Lung (tissue), 12 donors: Measurements from ENCODE around the gene ASAP2. TPM values are rescaled to one million over a fixed set of nuclear protein-coding genes. Genes with fewer than 3 reads are reported as not detected.

Experiments
- ATAC-seq: fragments of 200-7000 bp; cut with Tn5 transposase; one replicate; pipeline ENCODE4 v1.9.1; 2020; ENCODE audit warnings: moderate number of reproducible peaks; ENCODE audit not compliant: insufficient read depth, low FRiP score
- DNase-seq, 3 donors: peaks; one replicate each; pipeline ENCODE4 v3.0.0-alpha.2; 2013 to 2017
- H3K27ac ChIP-seq, 2 donors: one replicate each; pipeline ENCODE4 v1.5.1; 2013; ENCODE audit warnings: mild to moderate bottlenecking in 2 of 2, moderate library complexity in 2 of 2, control low read depth in 1 of 2, inconsistent platforms in 1 of 2, low read depth in 1 of 2, low read length in 1 of 2
- H3K27me3 ChIP-seq, 3 donors: one replicate each; pipeline ENCODE4 v1.5.1; 2013; ENCODE audit warnings: low read length in 2 of 3; ENCODE audit not compliant: control insufficient read depth in 3 of 3, insufficient read depth in 3 of 3
- H3K36me3 ChIP-seq, 4 donors: one replicate each; pipeline ENCODE4 v1.5.1; 2013; ENCODE audit warnings: low read length in 4 of 4, mild to moderate bottlenecking in 1 of 4, moderate library complexity in 1 of 4; ENCODE audit not compliant: control insufficient read depth in 4 of 4, insufficient read depth in 4 of 4
- H3K4me1 ChIP-seq, 5 donors: one replicate each; pipeline ENCODE4 v1.5.1; 2013; ENCODE audit warnings: low read length in 5 of 5, mild to moderate bottlenecking in 2 of 5, moderate library complexity in 1 of 5; ENCODE audit not compliant: control insufficient read depth in 5 of 5, insufficient read depth in 5 of 5
- H3K4me3 ChIP-seq: one replicate; pipeline ENCODE4 v1.5.1; 2013; ENCODE audit warnings: mild to moderate bottlenecking, control low read depth, moderate library complexity
- H3K9ac ChIP-seq, 2 donors: one replicate each; pipeline ENCODE4 v1.5.1; 2013; ENCODE audit warnings: low read length in 2 of 2, control low read depth in 1 of 2; ENCODE audit not compliant: insufficient read depth in 1 of 2
- H3K9me3 ChIP-seq, 4 donors: one replicate each; pipeline ENCODE4 v1.5.1; 2013; ENCODE audit warnings: low read length in 3 of 4, mild to moderate bottlenecking in 1 of 4, moderate library complexity in 1 of 4; ENCODE audit not compliant: control insufficient read depth in 4 of 4, insufficient read depth in 3 of 4
- WGBS, 2 donors: extraction: QIAGEN DNeasy Blood & Tissue Kit; methylation state at CpG; one replicate each; pipeline ENCODE4 v1.1.7; 2013; 5-methylcytosine and 5-hydroxymethylcytosine counted together
- polyA plus RNA-seq, 2 donors: library from polyadenylated mRNA; stranded (reverse); fragments of 200-250 nt; gene quantifications; one replicate each; pipeline ENCODE4 v1.2.1, GENCODE V29; 2013
- total RNA-seq, 2 donors: library from RNA; depleted of rRNA in 1 of 2; stranded (reverse); fragments of >200 nt in 1 of 2; gene quantifications; one replicate each; pipeline ENCODE4 v1.2.1, GENCODE V29; 2014 to 2021
- TF ChIP-seq, protein P1 (sequence below): IDR thresholded peaks from 2 replicates; pipeline ENCODE4 v1.5.1; 2012; ENCODE audit warnings: mild to moderate bottlenecking; ENCODE audit errors: control extremely low read depth, extremely low read depth
- donor health status: control.
- donor health status: control.
- donor health status: Bipolar disorder and iron deficiency.
- donor health status: healthy.
- donor health status: DM: yes; HTN: yes; CAD: no.

The ASAP2 gene
- total and polyA plus RNA-seq, 4 donors = 7.4 to 30.9 (median 17.0) TPM

DNA sequence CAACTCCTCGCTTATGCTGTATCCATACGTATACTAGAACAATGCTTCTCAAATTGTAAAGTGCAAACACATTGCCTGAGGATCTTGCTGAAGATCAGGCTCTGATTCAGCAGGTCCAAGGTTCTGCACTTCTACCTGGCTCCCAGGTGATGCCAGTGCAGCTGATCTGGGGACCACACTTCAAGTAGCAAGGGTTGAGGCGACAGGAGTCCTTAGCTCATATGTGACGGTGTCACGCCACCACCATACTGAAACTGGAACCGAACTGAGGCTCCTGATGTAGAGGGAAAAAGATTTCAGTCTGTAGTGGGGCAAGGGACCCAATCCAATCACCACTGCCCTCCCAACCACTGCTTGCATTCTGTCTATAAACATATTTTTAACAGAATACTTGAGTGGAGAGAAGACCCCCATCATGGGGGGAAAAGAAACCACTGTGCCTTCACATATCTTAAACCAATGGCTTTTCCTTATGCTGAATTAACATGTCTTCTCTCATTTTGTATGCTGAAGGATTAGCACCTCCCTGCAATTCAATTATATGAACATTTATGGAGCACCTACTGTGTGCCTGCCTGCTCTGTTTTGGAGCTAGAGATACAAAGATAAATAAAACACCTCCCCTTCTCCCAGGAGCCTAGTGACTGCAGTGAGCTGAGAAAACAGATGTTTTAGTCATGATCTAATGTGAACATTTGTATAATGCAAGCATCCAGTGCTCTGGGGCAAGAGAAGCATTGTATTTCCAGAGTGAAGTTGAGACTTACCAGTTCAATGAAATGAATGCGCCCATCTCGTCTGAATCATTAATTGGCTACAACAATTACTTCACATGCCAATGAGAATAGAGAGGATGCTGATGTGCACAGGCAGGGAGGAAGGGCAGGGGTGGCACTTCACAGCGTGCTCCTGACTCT is 6.6 kb upstream of the ASAP2 start:
- no peak for ATAC-seq
- 88 to 95% methylated on average over 9 of the region's 9 CpGs for WGBS, 2 donors

DNA sequence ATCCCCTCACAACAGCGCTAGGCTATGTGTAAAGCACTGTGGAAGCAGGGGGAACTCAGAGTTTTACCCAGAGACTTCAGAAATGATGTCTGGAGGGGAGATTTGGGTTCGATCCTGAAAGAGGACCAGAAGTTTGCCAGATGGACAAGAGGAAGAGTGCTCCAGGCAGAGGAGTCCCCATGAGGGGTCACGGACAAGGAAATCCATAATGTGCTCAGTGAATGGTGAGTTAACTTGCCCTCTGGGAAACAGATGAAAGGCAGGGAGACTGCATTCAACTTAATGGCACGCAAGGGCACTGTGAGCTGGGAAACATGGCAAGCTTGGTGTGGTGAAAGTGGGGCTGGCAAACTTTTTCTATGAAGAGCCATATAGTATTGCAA is 6.0 kb upstream of the ASAP2 start:
- Histone ChIP-seq H3K9me3 (no peaks in the 10 kb centered on the region), H3K9ac (no peak overlapping the region), H3K27me3 (no peaks in the 10 kb centered on the region), H3K27ac (no peak overlapping the region), H3K4me3 (no peak overlapping the region), H3K4me1 (peaks cover 0 to 2% (median 0%) of the 10 kb centered on the region in 5 donors), H3K36me3 (no peaks in the 10 kb centered on the region)
- DNase-seq (no peak), ATAC-seq (no peak)
- 89 to 97% methylated on average over 4 of the region's 4 CpGs for WGBS, 2 donors
- TF ChIP-seq, protein P1, sequence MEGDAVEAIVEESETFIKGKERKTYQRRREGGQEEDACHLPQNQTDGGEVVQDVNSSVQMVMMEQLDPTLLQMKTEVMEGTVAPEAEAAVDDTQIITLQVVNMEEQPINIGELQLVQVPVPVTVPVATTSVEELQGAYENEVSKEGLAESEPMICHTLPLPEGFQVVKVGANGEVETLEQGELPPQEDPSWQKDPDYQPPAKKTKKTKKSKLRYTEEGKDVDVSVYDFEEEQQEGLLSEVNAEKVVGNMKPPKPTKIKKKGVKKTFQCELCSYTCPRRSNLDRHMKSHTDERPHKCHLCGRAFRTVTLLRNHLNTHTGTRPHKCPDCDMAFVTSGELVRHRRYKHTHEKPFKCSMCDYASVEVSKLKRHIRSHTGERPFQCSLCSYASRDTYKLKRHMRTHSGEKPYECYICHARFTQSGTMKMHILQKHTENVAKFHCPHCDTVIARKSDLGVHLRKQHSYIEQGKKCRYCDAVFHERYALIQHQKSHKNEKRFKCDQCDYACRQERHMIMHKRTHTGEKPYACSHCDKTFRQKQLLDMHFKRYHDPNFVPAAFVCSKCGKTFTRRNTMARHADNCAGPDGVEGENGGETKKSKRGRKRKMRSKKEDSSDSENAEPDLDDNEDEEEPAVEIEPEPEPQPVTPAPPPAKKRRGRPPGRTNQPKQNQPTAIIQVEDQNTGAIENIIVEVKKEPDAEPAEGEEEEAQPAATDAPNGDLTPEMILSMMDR = no peak

More for the DNA sequence above, 6.6 kb upstream of the ASAP2 start:
- TF ChIP-seq, protein P1 = no peak
- no peak for DNase-seq
- no peak overlapping the region for H3K4me3 ChIP-seq
- H3K9me3 ChIP-seq = no peaks in the 10 kb centered on the region
- no peak overlapping the region for H3K27ac ChIP-seq
- no peaks in the 10 kb centered on the region for H3K36me3 ChIP-seq
- no peaks in the 10 kb centered on the region for H3K4me1 ChIP-seq
- H3K9ac ChIP-seq = no peak overlapping the region
- no peaks in the 10 kb centered on the region for H3K27me3 ChIP-seq

DNA sequence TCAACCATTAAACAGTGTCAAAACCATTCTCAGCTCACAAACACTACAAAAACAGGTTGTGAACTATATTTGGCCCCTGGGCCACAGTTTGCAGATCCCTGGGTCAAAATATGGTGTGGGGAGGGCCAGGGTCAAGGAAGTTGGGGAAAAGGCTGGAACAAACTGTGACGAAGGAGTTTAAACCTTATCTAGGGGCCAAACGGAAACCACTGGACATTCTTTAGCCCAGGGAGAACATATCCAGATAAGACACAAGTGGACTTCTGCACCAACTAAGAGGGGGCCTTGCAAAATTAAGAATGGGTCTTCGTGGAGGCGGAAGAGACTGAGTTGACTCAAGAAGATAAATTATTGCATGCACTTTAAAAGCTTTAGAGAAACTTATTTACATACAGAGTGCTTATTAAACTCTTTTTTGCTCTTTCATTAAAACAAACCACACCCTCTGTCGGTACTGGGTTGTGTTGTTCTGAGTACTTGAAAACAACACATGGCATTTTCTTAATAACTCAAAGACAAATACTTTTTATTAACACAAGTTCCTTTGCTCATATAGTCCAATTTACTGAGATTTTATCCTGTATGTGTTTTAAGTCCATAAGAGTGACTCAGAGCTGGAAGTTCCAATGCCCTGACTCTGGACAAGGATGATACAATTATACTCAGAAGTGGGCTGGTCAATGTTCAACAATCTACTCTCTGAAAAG is 5.3 kb upstream of the ASAP2 start:
- Histone ChIP-seq H3K27me3 (no peaks in the 10 kb centered on the region), H3K27ac (no peak overlapping the region), H3K36me3 (no peaks in the 10 kb centered on the region), H3K4me3 (no peak overlapping the region), H3K9ac (no peak overlapping the region), H3K9me3 (no peaks in the 10 kb centered on the region), H3K4me1 (peaks cover 0 to 7% (median 0%) of the 10 kb centered on the region in 5 donors)
- 61 to 84% methylated on average over 5 of the region's 5 CpGs for WGBS, 2 donors
- TF ChIP-seq, protein P1 = no peak
- DNase-seq (no peak), ATAC-seq (peak; percentile 42)
